OCI-LY3 (cell line): ENCODE results near the gene ATP2A2.

Source experiments
- CTCF ChIP-seq: fragments of 200-600, 300-600 bp; sonication (generic); IDR thresholded peaks from 2 replicates; pipeline ENCODE4 v1.5.1; 2014; ENCODE audit warnings: antibody characterized with exemption, low read length, low read depth
- EZH2phosphoT487 ChIP-seq: fragments of 200-600 bp; shearing (Covaris generic); IDR thresholded peaks from 2 replicates; pipeline ENCODE4 v1.6.1; 2018; ENCODE audit warnings: antibody characterized with exemption, mixed run types, low read depth

GRCh38 chr12:110301065-110301806 lies 20.2 kb downstream of the ATP2A2 start:
- no peak for TF ChIP-seq CTCF
- TF ChIP-seq EZH2phosphoT487, result no peak
